GM12875 (cell line): ENCODE results near the gene ZNF598.
A peak's percentile ranks its signal among the peaks of the same experiment; 100 is the strongest.
"Not testable (repeated sequence)": the region's sequence is repeated elsewhere in the genome, so short reads cannot be mapped to it uniquely, and the experiment has no call there.

Experiments used
- H3K4me3 ChIP-seq: one replicate; pipeline ENCODE4 v1.5.1; 2011; ENCODE audit warnings: low read depth, low read length, control low read depth
- TF ChIP-seq, protein P1 (sequence below): IDR thresholded peaks from 2 replicates; pipeline ENCODE4 v1.5.1; 2011; ENCODE audit warnings: low read depth, mild to moderate bottlenecking, control low read depth, inconsistent platforms, low read length, moderate library complexity, borderline replicate concordance; ENCODE audit not compliant: insufficient read depth

ZNF598 gene

DNA sequence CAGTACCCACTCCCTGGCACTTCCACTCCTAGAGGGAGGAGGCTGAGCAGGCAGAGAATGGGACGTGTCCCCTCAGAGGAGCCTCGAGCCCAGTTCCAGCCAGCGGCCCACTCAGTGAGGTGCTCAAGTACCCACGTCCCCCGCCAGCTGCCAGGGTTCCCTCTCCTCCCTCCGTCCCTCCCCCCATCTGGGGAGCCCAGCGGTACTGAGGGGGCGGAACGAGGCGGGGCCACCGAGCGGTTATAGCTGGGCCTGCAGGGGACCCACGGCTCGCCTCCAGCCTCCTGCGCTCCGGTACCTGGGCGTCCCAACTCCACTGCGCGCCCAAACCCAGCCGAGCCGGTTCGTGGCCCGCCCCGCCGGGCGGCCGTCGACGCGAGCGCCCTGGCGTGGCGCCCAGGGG, 9.9 kb upstream of the ZNF598 start, which contains the start of gene NPW:
NPW (plus strand) TSS at position 268 of the 403 bp plus-strand sequence.
- H3K4me3 ChIP-seq, result no peak within 1 kb of the TSS

DNA sequence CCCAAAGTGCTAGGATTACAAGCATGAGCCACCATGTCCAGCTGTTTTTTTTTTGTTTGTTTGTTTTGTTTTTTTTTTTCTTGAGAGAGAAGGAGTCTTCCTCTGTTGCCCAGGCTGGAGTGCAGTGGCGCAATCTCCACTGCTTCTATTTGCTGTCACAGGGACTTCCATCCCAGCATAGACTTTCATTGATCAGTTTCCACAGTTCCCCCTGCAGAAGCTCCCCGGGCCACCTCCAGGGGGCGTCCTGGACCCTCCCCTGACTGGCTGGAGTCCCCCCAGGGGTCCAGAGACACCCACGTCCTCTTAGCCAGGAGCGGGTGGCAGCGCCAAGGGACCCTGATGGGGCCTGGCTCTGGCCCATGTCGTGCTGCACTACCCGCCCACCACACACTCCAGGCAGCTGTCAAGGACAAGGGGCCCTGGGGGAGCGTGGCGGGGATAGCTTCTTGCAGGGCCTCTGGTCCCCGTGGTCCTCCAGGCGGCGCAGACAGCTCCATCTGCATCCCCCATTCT, 6.8 kb upstream of the ZNF598 start:
- no peak overlapping the region for H3K4me3 ChIP-seq
- TF ChIP-seq, protein P1, sequence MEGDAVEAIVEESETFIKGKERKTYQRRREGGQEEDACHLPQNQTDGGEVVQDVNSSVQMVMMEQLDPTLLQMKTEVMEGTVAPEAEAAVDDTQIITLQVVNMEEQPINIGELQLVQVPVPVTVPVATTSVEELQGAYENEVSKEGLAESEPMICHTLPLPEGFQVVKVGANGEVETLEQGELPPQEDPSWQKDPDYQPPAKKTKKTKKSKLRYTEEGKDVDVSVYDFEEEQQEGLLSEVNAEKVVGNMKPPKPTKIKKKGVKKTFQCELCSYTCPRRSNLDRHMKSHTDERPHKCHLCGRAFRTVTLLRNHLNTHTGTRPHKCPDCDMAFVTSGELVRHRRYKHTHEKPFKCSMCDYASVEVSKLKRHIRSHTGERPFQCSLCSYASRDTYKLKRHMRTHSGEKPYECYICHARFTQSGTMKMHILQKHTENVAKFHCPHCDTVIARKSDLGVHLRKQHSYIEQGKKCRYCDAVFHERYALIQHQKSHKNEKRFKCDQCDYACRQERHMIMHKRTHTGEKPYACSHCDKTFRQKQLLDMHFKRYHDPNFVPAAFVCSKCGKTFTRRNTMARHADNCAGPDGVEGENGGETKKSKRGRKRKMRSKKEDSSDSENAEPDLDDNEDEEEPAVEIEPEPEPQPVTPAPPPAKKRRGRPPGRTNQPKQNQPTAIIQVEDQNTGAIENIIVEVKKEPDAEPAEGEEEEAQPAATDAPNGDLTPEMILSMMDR, result peak; percentile 65

More for the DNA sequence above, 9.9 kb upstream of the ZNF598 start, which contains the start of gene NPW:
- TF ChIP-seq, protein P1, result no peak

DNA sequence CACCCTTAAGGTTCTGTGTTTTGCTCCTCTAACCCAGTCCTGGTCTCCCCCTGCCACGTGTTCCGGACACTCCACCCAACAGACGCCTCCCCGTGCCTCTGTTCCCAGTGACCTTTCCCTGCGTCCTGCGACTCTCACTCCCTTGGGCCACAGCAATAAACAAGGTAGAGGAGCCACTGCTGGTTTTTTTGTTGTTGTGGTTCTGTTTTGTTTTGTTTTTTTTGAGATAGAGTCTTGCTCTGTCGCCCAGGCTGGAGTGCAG, 6.3 kb upstream of the ZNF598 start:
- TF ChIP-seq, protein P1, result no peak
- no peak overlapping the region for H3K4me3 ChIP-seq

DNA sequence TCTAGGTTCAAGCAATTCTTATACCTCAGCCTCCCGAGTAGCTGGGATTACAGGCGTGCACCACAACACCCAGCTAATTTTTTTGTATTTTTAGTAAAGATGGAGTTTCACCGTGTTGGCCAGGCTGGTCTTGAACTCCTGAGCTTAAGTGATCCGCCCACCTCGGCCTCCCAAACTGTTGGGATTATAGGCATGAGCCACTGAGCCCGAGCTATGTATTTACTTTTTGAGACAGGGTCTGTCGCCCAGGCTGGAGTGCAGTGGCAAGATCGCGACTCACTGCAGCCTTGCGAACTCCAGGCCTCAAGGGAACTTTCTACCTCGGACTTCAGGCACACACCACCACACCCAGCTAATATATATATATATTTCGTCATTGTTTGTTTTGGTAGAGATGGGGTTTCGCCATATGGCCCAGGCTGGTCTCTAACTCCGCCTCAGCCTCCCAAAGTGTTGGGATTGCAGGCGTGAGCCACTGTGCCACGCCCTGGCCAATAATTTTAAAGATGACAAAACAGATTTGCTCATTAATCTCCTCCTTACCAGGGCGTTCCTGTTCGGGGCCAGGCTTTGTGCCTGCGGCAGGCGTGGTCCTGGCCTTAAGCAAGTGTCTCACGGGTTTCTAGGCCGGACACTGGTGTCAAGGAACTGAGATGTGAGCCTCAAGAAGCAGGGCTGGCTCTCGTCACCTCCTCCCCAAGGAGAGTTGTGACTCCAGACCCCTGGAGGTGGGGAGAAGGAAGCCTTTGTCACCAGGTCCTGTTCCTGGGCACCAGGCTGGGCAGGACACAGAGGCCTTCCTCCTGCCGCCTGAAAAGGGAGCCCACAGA, 5.7 kb upstream of the ZNF598 start:
- H3K4me3 ChIP-seq, result no peak overlapping the region
- TF ChIP-seq, protein P1, result no peak

DNA sequence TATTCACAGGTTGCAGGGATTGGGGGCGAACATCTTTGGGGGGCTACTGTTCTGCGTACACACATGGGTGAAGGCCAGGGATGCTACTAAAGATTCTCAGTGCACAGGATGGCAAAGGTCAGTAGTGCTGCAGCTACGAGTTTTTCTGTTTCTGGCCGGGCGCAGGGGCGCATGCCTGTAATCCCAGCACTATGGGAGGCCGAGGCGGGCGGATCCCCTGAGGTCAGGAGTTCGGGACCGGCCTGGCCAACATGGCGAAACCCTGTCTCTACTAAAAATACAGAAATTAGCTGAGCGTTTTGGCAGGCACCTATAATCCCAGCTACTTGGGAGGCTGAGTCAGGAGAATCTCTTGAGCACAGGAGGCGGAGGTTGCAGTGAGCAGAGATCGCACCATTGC, 3.9 kb upstream of the ZNF598 start:
- TF ChIP-seq, protein P1, result no peak
- H3K4me3 ChIP-seq, result no peak overlapping the region

DNA sequence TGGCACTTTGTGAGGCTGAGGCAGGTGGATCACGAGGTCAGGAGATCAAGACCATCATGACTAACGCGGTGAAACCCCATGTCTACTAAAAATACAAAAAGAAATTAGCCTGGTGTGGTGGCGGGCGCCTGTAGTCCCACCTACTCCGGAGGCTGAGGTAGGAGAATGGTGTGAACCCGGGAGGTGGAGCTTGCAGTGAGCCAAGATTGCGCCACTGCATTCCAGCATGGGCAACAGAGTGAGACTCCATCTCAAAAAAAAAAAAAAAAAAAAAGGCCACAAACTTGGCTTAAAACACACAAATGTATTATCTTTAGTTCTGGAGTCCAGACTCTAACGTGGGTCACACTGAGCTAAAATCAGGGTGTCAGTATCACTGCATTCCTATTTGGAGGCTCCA, 2.1 kb upstream of the ZNF598 start:
- not testable (repeated sequence) for H3K4me3 ChIP-seq

DNA sequence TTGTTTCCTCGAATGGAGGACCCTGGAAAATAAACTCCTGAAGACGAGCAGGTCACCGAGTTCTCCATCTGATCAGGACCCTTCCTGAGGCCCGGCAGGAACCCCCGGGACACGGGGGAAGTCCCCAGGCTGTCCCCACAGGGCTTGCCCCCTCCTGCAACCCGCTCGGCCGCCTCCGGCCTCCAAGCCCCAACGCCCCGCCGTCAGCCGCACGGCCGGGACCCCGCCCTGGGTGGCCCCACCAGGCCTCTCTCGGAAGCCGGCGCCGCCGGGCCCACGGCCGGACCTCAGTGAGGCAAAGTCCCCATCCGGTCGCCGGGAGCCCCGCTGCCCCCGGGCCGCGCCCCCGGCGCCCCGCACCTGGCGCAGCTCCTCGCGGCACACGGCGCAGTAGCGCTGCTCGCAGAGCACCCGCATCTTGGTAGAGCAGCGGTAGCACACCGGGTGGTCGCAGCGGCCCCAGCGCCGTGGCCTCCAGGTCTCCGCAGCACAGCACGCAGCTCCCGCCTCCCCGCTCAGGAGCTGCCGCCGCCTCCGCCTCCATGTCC, 383 bp downstream of the ZNF598 start:
- TF ChIP-seq, protein P1, result no peak
- H3K4me3 ChIP-seq, result peak overlapping the region; percentile 73
